Erythroblast (primary cell): Measurements from ENCODE around the gene SCYGR8.

Experiments used
- GATA1 ChIP-seq: IDR thresholded peaks from 2 replicates; pipeline ENCODE4 v1.6.1; 2011; ENCODE audit warnings: low read depth, mild to moderate bottlenecking, control low read depth, low read length, moderate library complexity
- POLR2A ChIP-seq: IDR thresholded peaks from 2 replicates; pipeline ENCODE4 v1.6.1; 2011; ENCODE audit warnings: mild to moderate bottlenecking, low read length

DNA sequence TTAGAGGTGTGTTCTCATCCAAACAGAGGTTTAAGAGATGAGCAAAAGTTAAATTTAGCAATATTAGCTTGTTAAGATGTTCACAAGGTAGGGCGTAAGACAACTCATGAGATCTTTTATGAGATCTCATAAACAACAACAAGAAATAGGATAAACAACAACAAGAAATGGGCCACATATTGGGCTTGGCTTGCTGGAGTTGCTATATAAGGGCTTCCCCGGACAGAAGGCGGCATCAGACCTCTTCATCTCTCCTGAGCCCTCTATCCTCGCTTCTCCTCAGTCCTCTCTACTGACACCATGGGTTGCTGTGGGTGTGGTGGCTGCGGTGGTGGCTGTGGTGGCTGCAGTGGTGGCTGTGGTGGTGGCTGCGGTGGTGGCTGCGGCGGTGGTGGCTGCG, at the start of gene SCYGR8:
- TF ChIP-seq POLR2A (no peak), GATA1 (no peak)
